Inflammatory macrophage (primary cell): Measurements from ENCODE around the gene TWF2.
A peak's percentile ranks its signal among the peaks of the same experiment; 100 is the strongest.

ENCODE experiments used
- DNase-seq, 2 donors: peaks; one replicate each; pipeline ENCODE4 v3.0.0-alpha.2; 2020 to 2022

The TWF2 gene

DNA sequence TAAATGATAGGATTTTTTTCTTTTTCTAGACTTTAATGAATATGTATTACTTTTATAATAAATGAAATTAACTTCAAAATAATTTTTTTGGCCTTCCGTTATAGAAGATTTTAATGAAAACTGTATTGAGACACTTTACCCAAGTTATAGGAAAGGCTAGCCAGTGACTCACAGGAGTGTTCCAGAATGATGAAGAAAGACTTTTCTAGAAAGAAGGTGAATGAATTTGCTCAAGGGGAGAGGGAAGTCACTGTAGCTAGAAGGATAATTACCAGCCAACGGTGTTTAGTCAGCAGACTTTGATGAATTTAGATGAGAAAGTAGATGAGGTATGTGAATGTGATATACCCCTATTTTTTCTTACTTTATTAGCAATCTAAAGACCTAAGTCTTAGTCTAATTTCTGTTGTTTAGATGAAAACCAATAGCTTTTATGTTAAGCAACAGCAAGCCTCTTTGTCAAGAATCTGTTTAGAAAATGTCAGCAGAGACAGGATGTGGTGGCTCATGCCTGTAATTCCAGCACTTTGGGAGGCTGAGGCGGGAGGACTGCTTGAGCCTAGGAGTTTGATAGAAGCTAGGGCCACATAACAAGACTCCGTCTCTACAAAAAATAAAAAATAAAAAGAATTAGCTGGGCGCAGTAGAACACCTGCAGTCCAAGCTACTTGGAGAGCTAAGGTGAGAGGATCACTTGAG, 37.8 kb downstream of the TWF2 start:
- peak in 1 of 2 donors; percentile 40 for DNase-seq

DNA sequence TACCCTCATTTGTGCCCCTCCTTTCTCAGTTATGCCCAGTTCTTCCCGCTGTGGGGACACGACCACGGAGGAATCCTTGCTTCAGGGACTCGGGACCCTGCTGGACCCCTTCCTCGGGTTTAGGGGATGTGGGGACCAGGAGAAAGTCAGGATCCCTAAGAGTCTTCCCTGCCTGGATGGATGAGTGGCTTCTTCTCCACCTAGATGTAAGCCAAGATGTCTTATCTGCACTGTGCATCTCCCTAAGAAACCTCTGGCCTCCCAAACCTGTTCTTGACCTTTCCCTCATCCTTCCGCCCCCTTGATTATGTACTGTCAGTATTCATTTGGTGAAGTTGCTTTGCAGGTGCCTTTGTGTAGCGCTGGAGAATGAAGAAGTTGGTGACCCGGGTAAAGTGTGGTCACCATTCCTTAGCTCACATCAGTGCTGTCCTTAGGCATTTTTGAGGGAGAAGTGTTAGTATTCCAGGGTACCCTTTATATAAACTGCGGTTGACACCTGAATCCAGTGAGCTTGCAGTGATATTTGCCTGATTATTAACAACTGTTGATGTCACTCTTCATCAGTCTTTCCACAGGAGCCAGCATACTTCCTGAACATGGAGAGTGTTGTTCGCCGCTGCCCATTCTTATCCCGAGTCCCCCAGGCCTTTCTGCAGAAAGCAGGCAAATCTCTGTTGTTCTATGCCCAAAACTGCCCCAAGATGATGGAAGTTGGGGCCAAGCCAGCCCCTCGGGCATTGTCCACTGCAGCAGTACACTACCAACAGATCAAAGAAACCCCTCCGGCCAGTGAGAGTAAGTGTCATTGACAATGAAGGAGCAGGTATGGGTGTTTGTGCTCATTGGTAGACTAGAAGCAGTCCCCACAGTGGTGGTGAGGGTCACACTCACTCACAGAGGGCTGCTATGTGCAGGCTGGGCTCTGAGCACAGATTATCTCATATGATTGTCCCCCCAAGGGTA, 40.0 kb downstream of the TWF2 start:
- DNase-seq = no peak

DNA sequence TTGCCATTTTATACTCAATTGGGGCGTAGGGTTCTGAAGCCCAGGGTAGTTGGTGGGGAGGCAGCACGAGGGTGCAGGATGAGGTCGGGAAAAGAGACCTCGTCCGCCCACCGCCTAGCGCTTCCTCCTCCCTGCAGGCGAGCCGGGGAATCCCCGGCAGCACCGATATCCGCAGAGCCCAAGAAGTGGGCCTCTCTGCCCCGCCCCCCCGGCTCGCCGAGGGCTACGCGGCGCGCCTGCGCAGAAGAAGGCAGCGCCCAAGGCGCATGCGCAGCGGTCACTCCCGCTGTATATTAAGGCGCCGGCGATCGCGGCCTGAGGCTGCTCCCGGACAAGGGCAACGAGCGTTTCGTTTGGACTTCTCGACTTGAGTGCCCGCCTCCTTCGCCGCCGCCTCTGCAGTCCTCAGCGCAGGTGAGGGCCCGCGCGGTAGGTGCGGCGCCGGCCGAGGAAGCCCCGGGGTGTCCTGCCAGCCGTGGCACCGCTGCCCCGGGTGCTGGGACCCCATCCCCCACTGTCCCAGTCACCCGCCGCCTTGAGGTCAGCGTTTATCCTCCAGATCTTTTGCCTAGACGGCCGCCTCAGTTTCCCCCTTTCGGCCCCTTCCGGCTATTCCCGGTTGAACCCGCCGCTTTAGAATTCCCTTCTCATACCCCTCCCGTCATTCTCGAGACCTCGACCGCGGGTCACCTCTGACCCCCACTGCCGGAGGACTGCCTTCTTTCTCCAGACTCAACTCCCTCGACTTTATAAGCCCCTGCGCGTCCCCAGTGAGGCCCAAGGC, 40.9 kb downstream of the TWF2 start, which contains the start of gene ALAS1:
TSS of gene ALAS1 (plus strand) at position 319 of the 784 bp plus-strand sequence. CDS start 1,082 bp downstream, outside the sequence.
- peak; percentile 95 to 98 for DNase-seq

DNA sequence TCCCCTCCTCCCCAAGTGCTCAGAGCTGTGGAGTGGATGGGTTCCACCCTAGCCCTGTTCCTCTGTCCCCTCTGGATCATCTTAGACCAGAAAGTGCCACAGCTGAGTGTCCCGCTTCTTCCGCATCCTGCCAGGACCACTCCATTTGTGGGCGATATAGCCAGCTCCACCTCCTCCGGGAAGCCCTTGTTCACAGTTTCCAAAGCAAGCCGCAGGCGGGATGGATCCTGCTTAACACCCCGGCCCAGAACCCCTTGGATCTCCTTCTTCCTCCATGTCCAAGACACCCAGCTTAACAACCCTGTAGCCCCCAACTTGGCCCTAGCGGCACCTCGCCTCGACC, 41.5 kb downstream of the TWF2 start:
- DNase-seq = no peak

DNA sequence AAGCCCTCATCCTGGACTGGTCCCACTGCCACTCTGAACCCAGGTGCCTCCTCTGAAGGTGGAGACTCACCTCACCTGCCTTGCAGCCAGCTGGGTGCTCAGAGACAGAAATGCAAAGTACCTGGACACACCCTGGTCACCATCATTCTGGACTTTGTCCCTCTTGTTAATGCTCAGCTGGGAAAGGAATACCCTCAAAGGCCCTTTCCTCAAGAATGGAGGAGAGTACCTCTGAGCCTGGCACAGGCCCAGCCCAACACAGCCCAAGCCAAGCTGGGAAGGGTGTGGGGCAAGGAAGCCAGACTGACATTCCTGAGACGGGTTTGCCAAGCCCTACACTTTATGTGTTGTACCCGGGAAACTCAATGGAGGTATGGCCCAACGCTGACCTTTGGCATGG, 42.0 kb downstream of the TWF2 start:
- no peak for DNase-seq

DNA sequence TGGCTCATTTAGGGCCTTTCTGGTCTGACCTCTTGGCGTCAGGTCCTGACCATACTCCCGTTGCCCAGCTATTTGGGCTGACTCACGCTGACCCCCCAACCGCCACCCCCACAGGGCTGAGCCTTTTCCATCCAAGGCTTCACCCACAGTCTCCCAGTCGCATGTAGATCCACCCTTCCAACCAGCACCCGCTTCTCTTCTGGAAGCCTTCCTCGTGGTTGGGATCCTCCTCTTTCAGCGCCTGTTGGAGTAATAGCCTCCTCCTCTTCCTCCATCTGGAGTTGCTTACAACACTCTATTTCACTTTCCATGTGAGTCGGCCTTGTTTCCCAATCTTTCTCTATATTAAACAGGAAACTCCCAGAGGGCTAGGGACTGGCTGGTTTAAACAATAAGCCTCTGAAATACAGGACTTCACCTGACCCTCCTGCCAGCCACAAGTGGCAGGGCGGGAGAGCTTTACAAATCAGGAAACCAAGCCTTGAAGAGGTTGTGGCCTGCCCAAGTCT, 43.1 kb downstream of the TWF2 start:
- peak; percentile 94 to 97 for DNase-seq

DNA sequence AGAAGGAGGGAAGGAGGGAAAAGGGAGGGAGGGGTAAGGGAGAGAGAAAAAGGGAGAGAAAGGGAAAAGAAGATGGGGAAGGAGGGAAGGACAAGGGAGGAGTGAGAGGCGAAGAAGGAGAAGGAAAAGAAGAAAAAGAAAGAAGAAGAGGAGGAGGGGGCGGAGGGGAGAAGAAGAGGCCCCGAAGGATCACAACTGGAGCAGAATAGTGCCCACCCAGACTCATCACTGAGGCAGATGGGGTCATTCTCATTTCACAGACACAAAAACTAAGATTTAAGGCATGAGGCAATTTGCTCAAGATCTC, 43.7 kb downstream of the TWF2 start:
- DNase-seq = no peak

DNA sequence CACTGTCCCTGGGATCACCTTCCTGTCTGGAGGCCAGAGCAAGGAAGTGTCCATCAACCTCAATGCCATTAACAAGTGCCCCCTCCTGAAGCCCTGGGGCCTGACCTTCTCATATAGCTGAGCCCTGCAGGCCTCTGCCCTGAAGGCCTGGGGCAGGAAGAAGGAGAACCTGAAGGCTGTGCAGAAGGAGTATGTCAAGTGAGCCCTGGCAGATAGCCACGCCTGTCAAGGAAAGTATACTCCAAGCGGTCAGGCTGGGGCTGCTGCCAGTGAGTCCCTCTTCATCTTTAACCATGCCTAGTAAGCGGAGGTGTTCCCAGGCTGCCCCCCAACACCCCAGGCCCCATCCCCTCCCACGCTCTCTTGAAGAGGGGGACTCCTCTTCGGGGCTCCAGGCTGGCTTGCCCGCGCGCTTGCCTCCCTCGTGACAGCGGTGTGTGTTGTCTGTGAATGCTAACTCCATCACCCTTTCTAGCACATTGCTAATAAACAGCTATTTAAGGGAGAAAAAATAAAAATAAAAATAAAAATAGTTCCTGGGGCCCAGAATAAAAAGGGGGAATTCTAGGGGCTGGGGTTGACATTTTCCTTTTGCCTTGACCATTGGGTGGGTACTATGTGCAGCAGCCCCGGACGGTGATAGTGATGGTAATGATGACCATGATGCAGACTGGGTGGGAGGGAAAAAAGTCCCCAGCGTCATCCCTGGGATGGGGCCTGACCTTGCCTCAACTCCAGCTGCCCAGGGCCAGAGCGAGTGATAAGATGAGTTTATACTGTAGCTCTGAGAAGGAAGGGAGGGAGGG, 44.3 kb downstream of the TWF2 start:
- no peak for DNase-seq

DNA sequence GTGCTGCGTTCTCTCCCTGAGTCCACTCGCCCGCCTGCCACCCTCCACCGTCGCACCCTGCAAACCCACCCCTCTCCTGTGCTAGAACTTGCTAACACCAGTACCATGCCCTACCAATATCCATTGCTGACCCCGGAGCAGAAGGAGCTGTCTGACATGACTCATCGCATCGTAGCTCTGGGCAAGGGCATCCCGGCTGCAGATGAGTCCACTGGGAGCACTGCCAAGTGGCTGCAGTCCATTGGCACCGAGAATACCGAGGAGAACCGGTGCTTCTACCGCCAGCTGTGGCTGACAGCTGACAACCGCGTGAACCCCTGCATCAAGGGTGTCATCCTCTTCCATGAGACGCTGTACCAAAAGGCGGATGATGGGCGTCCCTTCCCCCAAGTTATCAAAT, 45.9 kb downstream of the TWF2 start:
- DNase-seq = no peak

DNA sequence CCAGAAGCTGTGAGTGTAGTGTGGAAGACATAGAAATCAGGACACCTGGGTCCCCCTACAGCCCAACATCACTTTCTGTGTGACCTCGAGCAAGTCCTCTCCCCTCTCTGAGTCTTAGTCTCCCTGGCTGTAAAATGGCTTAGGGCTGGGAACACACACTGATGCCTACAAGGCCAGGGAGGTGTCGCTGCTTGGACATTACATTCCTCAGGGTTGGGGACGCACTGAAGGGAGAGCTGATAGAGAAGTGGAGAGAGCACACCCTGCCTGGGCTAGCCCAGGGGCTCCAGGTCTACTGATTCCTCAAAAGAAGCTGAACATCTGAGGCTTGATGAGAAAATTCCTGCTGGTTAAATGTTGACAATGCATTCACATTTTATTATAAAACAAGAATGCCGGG, 47.3 kb downstream of the TWF2 start:
- DNase-seq = no peak

DNA sequence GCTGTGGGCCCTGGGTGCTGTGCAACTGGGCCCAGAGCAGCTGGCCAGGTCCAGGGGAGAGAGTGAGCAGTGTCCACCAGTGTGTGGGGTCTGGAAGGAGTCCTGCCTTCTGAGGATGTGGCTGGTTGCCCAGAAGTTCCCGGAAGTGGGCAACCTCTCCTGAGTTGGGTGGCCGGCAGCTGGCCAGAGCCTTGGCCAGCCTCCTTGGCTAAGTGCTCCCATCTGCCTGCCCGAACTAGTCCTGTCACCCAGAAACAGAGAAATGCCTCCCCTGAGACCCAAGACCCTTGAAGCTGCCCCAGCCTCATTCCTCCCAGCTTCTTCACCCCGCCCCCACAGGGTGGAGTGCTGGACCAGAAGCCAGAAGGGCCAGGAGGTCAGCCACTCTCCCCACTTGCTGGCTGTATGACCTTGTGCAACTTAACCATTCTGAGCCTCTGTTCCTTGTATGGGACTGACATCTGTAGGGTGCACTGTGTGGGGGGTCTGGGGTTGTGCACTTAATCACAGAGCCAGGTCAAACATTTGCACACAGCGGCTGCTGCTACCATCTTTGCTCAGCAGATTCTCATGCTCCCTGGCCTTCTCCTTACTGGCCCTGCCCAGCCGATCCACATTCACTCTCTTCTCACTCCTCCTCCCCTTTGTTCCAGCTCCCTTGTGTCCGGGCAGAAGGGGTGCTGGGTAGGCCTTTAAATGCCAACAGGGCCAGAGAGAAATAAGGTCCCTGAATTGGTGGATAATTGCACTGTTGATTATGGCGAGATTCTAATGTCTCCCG, 48.5 kb downstream of the TWF2 start:
- peak; percentile 10 to 46 for DNase-seq

DNA sequence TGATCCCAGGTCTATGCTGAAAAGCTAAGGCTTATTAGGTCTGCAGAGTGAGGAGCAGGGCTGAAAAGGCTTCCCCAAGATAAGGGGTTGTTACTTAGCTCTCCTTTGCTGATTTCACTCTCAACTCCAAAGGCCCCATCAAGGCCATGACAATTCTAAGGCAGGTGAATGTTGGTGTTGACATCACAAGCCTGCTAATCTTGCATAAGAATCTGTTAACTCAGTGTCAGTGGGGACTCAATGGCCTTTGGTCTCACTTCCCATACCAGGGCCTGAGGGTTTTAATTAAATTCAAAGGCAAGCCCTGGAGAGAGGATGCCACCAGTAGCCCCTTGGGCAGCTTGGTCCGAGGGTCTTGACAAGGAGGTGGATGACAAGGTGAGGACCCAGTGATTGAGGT, 50.4 kb downstream of the TWF2 start:
- peak; percentile 27 to 45 for DNase-seq

DNA sequence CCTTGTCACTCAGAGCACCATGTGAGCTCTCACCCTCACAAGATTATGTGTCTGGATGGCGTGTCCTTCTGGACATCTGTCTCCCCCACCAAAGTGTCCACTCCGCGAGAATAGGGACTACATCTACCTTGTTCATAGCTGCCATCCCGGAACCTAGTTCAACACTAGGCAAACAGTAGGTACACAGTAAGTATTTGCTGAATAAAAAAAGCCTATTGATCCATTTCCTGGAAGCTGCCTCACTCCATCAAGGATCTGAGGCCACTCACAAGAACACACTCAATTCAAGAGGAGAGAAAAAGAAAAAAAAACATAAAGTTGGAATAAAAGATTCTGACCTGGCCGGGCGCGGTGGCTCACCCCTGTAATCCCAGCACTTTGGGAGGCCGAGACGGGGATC, 52.2 kb downstream of the TWF2 start:
- no peak for DNase-seq

DNA sequence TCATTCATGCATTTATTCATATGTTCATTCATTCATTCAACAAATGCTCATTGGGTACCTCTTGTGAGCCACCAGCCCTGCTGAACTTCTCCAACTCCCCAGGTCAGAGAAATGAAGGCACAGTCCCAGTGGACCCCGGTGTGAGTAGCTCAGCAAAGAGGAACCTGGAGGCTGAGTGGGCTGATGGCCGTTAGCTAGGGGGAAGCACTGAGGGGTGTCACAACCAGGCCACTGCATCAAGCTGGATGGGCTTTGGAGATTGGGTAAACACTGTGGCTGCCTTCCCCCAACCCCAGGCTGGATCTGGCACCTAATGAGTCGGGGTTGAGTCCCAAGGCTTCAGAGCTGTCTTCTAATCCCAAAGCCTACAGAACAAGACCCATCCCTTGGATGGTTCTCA, 53.1 kb downstream of the TWF2 start:
- DNase-seq = peak; percentile 90 to 95

DNA sequence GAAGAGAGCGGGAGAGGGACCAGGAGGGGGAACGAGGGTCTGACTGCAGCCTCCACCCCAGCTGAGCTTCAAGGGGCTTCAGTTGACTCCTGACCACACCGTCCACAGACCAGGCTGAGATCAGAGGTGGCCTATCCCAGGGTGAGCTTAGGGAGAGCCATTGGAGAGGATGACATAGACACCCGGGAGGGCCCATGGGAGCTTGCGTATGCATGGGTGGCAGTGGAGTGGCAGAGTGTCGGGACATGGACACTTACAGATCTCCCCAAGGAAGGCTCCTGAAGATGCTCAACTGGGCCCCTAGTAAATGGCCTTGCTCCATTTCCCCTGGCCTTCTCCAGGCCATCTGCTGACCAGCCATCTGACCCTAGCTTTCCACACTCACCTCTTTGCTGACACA, 53.6 kb downstream of the TWF2 start:
- DNase-seq = no peak

DNA sequence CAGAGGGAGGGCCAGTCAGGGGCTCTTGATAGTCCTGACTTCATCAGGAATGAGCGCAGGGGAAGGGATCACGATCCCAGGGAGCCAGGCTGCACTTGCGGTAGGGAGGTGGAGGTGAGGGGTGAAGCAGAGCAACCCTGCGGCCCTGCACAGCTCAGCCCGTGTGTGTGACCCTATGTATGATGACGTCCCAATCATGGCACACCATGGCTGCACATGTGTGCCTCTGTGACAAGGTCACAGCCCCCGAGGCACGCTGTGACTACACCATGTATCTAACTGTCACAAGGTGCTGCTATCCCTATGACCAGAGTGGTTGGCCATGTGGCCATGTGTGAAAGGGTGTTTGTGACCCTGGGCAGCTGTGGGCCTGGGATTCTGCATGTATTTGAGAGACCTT, 54.3 kb downstream of the TWF2 start:
- no peak for DNase-seq

DNA sequence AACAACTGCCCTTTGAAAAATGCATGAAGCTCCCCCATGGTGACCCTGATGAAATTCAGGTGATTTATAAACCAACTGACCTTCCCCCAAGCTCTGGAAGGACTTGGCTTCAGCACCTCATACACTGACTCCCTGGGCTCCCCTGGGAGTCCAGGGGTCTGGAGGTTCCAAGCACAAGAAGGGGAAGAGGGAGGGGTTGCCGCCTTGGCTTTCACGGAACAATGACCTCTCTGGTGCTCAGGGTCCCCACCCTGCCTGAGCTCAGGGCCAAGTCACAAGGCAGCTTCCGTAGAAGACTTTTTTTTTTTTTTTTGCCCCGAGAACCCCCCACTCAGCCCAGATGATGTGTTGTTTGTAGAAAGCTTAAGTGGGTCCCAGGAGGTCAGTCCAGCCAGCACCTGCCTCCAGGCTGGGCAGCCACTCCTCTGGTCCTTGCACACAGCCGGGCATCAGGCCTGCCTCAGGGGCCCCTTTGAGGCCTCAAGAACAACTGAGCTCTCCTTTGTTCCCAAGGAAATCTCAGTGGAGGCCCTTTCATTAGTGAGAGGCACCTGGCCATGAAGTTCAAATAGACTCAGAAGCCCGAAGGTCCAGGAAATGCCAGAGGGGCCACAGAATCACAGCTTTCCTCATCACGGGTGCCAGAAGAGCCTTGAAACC, 55.0 kb downstream of the TWF2 start:
- DNase-seq = no peak

DNA sequence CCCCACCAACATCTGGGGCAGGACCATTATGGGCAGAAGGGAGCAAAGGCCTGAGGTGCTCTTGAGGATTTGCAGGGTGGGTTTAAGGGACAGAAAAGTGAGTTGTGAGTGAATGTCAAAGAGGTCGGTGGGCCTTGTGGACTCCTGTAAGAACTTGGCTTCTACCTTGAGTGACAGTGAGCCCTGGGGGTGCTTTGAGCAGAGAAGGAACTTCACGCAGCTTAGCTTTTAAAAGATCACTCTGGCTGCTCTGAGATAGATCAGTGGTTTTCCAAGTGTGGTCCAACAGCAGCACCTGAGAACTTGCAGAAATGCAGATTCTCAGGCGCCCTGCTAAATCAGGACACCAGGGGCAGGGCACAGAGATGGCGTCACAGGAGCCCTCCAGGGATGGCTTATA, 56.3 kb downstream of the TWF2 start:
- no peak for DNase-seq

DNA sequence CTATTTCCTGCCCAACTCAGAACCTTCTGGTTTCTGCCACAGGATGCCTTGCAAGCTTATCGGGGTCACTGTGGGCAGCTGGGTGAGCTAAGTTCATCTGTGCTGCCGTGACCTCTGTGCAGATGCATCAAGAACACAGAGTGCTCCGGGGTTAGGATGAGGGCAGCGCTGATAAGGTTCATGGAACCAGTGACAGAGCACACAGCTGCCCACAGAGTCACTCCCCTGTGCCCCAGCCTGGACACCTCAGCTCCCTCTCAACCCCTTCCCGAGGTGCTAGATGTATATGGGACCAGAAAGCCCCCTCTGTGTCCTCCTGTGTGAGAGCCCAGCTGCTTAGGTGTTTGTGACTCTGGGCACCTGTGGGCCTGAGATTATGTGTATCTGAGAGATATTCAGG, 56.8 kb downstream of the TWF2 start:
- peak in 1 of 2 donors; percentile 43 for DNase-seq

DNA sequence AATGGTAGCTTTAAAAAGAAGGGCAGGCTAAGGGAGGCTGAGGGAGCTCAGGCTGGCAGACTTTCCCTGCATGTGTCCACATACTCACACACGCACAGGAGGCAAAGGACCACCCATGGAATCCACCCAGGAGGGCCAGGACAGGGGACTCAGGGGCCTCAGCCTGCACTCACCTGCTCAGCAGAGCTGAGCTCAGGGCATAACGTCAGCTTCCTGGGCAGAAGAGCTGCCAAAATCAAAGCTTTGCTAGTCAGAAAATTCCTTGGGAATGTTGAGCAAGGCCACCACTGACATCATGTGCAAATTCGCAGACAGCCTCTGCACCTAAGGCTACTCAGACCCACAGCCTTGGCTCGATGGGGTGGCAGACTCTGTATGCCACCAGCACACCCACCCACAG, 57.4 kb downstream of the TWF2 start:
- no peak for DNase-seq
